OCI-LY7 (cell line): ENCODE results near the gene PIGS. TPM values are rescaled to one million over a fixed set of nuclear protein-coding genes. Genes with fewer than 3 reads are reported as not detected.

Source experiments
- BruUV-seq: library from RNA; stranded (reverse); fragments of 400-500 nt; replicated peaks from 2 replicates; lab custom pipeline; 2021; lab: Mats Ljungman, UMichigan
- CTCF ChIA-PET: fragments of 300-600 bp; sonication (Branson Sonifier 250); formaldehyde crosslinking; loops from one replicate; lab custom pipeline; 2022; ENCODE audit warnings: antibody characterized with exemption; ENCODE audit not compliant: unreplicated experiment; lab: Charles Lee
- POLR2A ChIA-PET: fragments of 300-600 bp; sonication (Branson Sonifier 250); formaldehyde crosslinking; loops from one replicate; lab custom pipeline; 2022; ENCODE audit warnings: antibody characterized with exemption; lab: Charles Lee
- DNase-seq: peaks from one replicate; pipeline ENCODE4 v3.0.0-alpha.2; 2015; ENCODE audit warnings: low spot score
- H2AFZ ChIP-seq: fragments of 200-600 bp; sonication (generic), shearing (Covaris generic); 2 replicates; pipeline ENCODE4 v1.6.1; 2014; ENCODE audit warnings: mild to moderate bottlenecking, antibody characterized with exemption, low read length, moderate library complexity
- H3K27ac ChIP-seq: fragments of 200-600 bp; sonication (generic); 2 replicates; pipeline ENCODE4 v1.5.1; 2014; ENCODE audit warnings: mixed run types, low read depth, mild to moderate bottlenecking, moderate library complexity, low read length, inconsistent platforms; ENCODE audit not compliant: poor library complexity, severe bottlenecking
- H3K36me3 ChIP-seq: fragments of 200-600 bp; sonication (generic); 2 replicates; pipeline ENCODE4 v1.6.1; 2014; ENCODE audit warnings: mild to moderate bottlenecking, antibody characterized with exemption, low read length, moderate library complexity, mixed read lengths; ENCODE audit not compliant: insufficient read depth
- H3K4me1 ChIP-seq: fragments of 200-600 bp; sonication (generic); 2 replicates; pipeline ENCODE4 v1.5.1; 2014; ENCODE audit warnings: mild to moderate bottlenecking, low read length; ENCODE audit not compliant: insufficient read depth, poor library complexity, severe bottlenecking
- H3K4me2 ChIP-seq: fragments of 200-600 bp; sonication (generic); 2 replicates; pipeline ENCODE4 v1.6.1; 2014; ENCODE audit warnings: mild to moderate bottlenecking, low read length
- H3K4me3 ChIP-seq: fragments of 200-600 bp; sonication (generic); 2 replicates; pipeline ENCODE4 v1.5.1; 2014; ENCODE audit warnings: mild to moderate bottlenecking, low read depth, low read length; ENCODE audit not compliant: poor library complexity, severe bottlenecking
- H3K79me2 ChIP-seq: fragments of 200-600 bp; sonication (generic); 2 replicates; pipeline ENCODE4 v1.6.1; 2016; ENCODE audit warnings: low read depth, mild to moderate bottlenecking, low read length, moderate library complexity, mixed read lengths; ENCODE audit not compliant: insufficient read depth
- H3K9me2 ChIP-seq: fragments of 200-600 bp; sonication (generic); 2 replicates; pipeline ENCODE4 v1.6.1; 2016; ENCODE audit warnings: mild to moderate bottlenecking, low read length, mixed read lengths; ENCODE audit not compliant: insufficient read depth
- H3K9me3 ChIP-seq: fragments of 200-600 bp; sonication (generic); 2 replicates; pipeline ENCODE4 v1.6.1; 2014; ENCODE audit warnings: mild to moderate bottlenecking, mixed run types, low read length, mixed read lengths
- H4K20me1 ChIP-seq: fragments of 200-600 bp; sonication (generic); 2 replicates; pipeline ENCODE4 v1.6.1; 2014; ENCODE audit warnings: mild to moderate bottlenecking, antibody characterized with exemption, low read length, moderate library complexity, mixed read lengths; ENCODE audit not compliant: insufficient read depth
- EZH2phosphoT487 ChIP-seq: fragments of 200-600 bp; sonication (generic); IDR thresholded peaks from 2 replicates; pipeline ENCODE4 v1.6.1; 2018; ENCODE audit warnings: low read depth, borderline replicate concordance, mild to moderate bottlenecking, mixed run types, antibody characterized with exemption, low read length, moderate library complexity, mixed read lengths
- intact Hi-C: fragments of 100-400 bp; cut with micrococcal nuclease; formaldehyde crosslinking; loops from one replicate; pipeline ENCODE4 v1.10.0; 2022; ENCODE audit not compliant: unreplicated experiment
- total RNA-seq, 2 experiments: library from RNA; depleted of rRNA in 1 of 2; stranded (reverse); fragments of >200 nt in 1 of 2; shearing (Covaris generic) in 1 of 2; gene quantifications; 2 replicates each; pipeline ENCODE4 v1.2.3, GENCODE V29; 2014 to 2022
- TF ChIP-seq, protein P1 (sequence below): fragments of 200-600 bp; sonication (generic); conservative IDR thresholded peaks from 2 replicates; pipeline ENCODE4 v1.5.1; 2014; ENCODE audit warnings: mild to moderate bottlenecking, antibody characterized with exemption, low read length, moderate library complexity, mixed read lengths

The PIGS gene
- total RNA-seq, 2 experiments from 2014 or later: 13.9 to 34.0 TPM

DNA sequence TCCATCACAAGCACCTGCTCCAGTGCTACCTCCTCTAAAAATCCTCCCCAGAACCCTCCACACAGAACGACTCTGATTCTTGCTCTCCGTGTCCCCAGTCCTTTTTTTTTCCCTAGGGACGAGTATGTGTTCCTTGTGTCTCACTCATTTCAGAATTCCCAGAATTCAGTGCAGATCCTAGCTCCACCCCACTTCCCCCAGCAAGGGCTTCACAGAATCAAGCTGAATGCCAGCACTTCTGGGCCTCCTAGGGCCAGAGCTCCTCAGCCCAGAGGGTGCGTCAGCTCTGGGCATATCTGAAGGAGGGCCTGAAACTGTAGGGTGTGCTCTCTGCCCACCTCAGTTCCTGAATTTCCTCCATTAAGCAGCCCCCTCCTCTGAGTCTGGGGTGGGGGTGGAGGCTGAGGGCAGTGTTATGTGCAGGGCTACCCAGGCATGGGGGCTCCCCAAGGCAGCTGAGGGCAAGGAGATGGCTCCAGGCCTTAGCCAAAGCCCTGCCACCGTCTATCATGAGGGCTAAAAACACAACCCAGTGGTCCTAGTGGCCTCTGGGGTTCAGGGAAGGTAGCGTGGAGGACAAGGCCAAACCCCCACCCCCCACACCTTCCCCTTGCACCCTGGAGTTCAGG is 25.4 kb downstream of the PIGS start:
- ChIA-PET CTCF (no interaction called here), POLR2A (no interaction called here)
- H2AFZ ChIP-seq: no peak overlapping the region
- no peak overlapping the region for H3K4me3 ChIP-seq
- no peaks in the 10 kb centered on the region for H3K36me3 ChIP-seq
- no TSS peak for BruUV-seq
- H3K4me2 ChIP-seq: no peak overlapping the region
- intact Hi-C loops: no loop called here
- H3K9me2 ChIP-seq: no peaks in the 10 kb centered on the region
- no peak overlapping the region for H3K27ac ChIP-seq
- no peaks in the 10 kb centered on the region for H3K79me2 ChIP-seq
- H4K20me1 ChIP-seq: no peaks in the 10 kb centered on the region
- TF ChIP-seq EZH2phosphoT487: no peak
- TF ChIP-seq, protein P1, sequence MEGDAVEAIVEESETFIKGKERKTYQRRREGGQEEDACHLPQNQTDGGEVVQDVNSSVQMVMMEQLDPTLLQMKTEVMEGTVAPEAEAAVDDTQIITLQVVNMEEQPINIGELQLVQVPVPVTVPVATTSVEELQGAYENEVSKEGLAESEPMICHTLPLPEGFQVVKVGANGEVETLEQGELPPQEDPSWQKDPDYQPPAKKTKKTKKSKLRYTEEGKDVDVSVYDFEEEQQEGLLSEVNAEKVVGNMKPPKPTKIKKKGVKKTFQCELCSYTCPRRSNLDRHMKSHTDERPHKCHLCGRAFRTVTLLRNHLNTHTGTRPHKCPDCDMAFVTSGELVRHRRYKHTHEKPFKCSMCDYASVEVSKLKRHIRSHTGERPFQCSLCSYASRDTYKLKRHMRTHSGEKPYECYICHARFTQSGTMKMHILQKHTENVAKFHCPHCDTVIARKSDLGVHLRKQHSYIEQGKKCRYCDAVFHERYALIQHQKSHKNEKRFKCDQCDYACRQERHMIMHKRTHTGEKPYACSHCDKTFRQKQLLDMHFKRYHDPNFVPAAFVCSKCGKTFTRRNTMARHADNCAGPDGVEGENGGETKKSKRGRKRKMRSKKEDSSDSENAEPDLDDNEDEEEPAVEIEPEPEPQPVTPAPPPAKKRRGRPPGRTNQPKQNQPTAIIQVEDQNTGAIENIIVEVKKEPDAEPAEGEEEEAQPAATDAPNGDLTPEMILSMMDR: no peak
- DNase-seq: no peak
- H3K9me3 ChIP-seq: no peaks in the 10 kb centered on the region
- peaks cover 19% of the 10 kb centered on the region for H3K4me1 ChIP-seq

DNA sequence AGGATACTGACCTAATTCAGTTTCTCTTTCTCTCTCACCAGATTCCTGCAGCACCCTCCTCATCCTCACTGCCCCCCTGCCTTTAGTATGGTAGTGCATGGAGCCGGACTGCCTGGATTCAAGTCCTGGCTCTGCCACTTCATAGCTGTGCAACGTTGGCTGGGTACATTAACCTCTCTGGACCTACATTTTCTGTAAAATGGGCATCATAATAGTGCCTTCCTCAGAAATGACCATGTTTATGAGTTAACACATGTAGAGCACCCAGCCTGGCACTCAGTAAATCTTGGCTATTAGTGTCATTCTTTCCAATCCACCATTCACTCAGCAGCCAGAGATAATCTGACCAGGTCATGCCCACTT is 26.2 kb downstream of the PIGS start:
- ChIA-PET POLR2A (no interaction called here), CTCF (no interaction called here)
- BruUV-seq: no TSS peak

More for the DNA sequence above, 26.2 kb downstream of the PIGS start:
- Histone ChIP-seq H3K4me2 (no peak overlapping the region), H4K20me1 (no peaks in the 10 kb centered on the region), H3K4me1 (peaks cover 17% of the 10 kb centered on the region), H3K4me3 (no peak overlapping the region), H3K79me2 (no peaks in the 10 kb centered on the region), H3K27ac (no peak overlapping the region), H2AFZ (no peak overlapping the region), H3K9me3 (no peaks in the 10 kb centered on the region), H3K36me3 (no peaks in the 10 kb centered on the region), H3K9me2 (no peaks in the 10 kb centered on the region)
- intact Hi-C loops: no loop called here
- TF ChIP-seq, protein P1: no peak
- no peak for TF ChIP-seq EZH2phosphoT487
- no peak for DNase-seq
